Subcutaneous adipose tissue (tissue), 4 donors: ENCODE data around the gene NKD1. TPM values are rescaled to one million over a fixed set of nuclear protein-coding genes. Genes with fewer than 3 reads are reported as not detected.

Experiments used
- total RNA-seq, 4 donors: library from RNA; depleted of rRNA; stranded (reverse); fragments of >200 nt; gene quantifications; one replicate each; pipeline ENCODE4 v1.1.0, GENCODE V29; 2016
- TF ChIP-seq, protein P1 (sequence below): fragments of 450-650 bp; IDR thresholded peaks from one replicate; pipeline ENCODE4 v1.5.1; 2016; ENCODE audit warnings: low read depth, mild to moderate bottlenecking, control low read depth, antibody characterized with exemption, moderate library complexity

The NKD1 gene
- total RNA-seq, 4 donors from 2014 or later = 0.68 to 2.9 (median 2.1) TPM

DNA sequence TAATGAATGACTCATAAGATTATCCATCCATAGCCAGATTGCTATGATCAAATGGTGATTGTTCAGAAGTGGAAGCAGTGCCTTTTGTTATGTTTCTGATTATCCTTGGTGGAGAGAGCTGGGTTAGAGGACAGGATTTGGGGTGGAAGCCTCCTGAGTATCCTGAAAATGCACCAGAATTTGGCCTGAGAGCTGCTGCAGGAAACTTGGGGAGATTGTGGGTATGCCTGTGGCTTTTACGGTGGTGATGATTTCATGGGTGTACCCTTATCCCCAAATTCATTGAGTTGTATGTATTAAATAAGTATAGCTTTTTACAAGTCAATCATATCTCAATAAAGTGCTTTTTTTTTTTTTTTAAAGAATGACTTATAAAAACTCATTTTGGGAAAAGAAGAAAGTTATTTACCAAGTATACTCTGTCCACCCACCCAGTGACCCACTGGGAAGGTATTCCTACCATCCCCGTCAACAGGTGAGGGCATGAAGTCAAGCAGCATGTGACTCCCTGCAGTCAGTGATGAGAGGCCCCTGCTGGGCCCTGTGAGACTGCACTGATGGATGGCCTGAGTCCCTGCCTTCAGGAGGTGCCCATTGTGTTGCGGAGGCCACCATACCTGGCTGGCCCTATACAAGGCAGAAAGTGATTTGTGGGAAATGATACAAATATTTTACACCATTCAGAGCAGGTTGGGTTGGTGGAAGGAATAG, 28.4 kb downstream of the NKD1 start:
- TF ChIP-seq, protein P1, sequence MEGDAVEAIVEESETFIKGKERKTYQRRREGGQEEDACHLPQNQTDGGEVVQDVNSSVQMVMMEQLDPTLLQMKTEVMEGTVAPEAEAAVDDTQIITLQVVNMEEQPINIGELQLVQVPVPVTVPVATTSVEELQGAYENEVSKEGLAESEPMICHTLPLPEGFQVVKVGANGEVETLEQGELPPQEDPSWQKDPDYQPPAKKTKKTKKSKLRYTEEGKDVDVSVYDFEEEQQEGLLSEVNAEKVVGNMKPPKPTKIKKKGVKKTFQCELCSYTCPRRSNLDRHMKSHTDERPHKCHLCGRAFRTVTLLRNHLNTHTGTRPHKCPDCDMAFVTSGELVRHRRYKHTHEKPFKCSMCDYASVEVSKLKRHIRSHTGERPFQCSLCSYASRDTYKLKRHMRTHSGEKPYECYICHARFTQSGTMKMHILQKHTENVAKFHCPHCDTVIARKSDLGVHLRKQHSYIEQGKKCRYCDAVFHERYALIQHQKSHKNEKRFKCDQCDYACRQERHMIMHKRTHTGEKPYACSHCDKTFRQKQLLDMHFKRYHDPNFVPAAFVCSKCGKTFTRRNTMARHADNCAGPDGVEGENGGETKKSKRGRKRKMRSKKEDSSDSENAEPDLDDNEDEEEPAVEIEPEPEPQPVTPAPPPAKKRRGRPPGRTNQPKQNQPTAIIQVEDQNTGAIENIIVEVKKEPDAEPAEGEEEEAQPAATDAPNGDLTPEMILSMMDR = no peak

DNA sequence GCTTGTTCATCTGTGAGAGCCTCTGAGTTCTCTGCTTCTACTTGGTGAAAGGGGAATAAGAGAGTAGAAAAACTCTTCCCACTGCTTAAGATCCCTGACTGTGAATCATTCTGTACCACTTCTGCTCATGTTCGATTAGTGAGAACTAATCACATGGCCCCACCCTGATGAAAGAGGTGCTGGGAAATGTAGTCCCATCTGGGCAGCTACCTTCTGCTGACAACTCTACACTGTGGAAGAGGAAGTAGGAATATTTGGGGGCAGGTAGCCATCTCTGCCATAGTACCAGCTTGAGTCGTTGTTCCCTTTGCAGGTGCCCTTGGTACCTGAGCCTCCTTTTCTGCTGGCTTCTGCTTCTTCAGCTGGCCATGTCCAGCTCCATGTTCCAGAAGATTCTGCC, 29.9 kb downstream of the NKD1 start:
- TF ChIP-seq, protein P1 = no peak

DNA sequence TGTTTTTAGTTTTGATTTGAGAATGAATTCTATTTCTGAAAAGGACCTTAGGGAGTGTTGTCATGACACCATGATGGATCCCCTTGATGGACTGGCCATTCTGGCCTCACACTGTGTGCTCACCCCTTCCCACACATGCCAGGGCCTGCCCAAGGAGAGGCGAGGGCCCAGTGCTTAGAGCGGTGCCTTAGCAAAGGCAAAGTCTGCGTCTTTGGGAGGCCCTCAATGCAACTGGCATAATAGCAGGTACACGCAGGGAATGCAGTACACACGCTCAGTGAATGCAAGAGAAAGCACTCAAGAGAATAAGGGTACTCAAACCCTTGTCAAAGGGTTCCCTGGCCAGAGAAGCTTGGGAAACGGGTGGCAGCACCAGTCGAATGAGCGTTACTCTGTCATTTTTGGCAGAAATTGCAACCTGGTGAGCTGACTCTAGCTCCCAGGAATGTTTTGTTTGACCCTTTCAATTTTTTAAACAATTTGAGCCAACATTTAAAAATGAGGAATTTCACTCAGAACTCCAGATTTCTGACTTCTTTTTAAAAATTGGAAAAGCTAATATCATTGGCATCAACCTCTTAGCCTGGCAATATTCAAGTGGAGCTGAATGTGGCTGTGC, 32.1 kb downstream of the NKD1 start:
- TF ChIP-seq, protein P1 = no peak

DNA sequence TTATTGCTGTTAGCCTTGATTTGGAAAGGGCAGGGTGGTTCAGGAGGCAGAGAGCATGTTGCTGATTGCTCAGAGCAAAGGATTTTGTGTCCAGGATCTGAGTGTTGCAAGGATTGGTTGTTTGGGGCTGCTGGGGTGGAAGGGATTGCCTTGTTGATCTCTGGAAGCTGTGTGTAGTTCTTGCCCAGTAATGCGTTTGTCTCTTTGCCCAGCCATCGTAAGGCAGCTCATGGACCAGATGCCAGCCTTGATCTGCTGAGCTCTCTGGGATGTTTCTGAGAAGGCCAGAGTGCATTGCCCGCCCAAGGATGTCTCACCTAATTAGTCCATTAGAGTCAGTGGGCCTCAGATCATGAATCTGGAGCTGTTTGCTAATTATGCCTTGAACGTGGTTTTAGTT, 33.6 kb downstream of the NKD1 start:
- TF ChIP-seq, protein P1 = no peak

DNA sequence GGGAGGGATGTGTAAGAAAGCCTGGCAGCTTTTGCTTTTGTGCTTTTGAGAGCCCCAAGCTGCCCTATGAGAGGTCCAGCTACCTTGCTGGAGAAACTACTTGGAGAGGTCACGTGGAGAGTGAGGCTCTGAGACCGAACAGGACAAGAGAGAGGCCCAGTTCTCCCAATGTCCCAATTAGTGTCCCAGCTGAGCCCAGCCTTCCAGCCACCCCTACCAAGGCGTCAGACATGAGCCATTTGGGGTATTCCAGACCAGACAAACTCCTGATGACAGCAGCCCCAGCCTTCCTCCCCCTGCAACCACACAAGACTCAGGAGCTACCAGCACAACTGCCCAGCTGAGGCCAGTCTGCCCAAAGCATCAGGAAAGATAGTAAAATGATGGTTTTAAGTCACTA, 35.0 kb downstream of the NKD1 start:
- TF ChIP-seq, protein P1 = no peak

DNA sequence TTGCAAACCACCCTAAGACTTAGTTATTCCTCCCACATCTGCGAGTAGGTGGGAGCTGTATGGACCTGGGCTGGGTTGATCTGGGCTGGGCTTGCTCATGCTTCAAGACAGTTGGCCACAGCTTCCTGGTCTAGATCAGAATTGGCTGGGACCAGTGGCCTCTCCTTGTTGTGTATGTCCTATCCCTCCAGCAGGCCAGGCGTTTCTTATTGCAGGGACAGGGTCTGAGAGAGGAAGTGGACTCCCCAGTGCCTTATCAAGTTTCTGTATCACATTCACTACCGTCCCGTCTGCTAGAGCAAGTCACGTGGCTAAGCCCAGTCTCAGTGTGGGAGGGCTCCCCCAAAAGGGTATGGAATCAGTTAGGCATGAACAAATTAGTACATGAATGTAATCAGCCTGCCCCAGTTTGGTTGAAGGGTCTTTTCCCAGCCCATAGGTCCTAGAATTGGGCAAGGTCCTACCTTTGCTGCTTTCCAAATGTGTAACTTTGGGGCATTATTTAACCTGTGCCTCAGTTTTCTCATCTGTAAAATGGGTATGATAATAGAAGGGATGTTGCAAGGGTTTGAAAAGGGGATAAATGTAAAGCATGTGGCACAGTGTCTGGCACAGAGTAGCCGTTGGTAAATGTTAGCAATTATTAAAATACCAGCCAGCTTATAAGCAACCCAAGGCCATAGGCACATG, 36.0 kb downstream of the NKD1 start:
- TF ChIP-seq, protein P1 = no peak

DNA sequence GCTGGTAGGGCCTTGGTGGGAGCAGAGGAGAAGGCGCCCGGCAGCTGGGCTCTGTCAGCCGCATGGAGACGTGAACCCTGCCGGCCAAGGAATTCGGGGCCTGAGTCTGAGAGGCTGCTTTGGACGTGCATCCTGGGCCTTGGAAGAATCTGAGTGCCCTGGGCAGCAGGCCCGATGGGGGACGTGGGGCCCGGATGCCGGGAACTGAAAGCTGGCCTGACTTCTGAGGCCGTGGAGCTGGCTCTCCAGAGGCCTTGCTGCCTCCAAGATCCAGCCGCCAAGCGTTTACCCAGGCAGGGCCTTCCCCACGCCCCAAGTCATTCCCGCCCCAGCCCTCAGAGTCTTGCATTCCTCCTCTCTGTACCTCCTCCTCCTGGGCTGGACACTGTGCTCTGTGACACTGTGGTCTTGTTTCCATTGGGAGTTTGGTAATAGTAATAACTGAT, 37.2 kb downstream of the NKD1 start:
- TF ChIP-seq, protein P1 = no peak
